Measurements from ENCODE around the gene GXYLT2.
A peak's percentile ranks its signal among the peaks of the same experiment; 100 is the strongest.
"Not testable (repeated sequence)": the region's sequence is repeated elsewhere in the genome, so short reads cannot be mapped to it uniquely, and the experiment has no call there.

Gene GXYLT2

DNA sequence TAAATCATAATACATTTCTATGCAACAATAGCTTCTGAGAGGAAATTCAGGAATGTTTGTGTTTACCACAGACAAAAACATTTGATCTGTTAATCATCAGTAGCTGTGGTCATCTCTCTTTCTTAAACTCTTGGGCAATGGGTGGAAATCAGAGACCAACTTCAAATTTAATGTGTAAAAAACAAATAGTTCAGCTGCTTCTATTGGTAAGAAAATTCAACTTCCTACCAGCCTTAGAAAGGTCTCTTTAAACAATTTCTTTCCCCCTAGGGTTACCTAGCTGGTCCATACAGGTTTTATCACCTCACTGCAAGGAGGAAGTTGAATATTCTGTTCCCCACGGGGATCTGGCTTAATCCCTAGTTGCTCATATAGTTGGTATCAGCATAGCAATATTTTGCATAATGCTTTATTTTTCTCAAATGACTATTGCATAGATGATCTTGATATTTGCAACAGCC lies 88.5 kb downstream of the GXYLT2 start:
- DNase-seq = no peak

DNA sequence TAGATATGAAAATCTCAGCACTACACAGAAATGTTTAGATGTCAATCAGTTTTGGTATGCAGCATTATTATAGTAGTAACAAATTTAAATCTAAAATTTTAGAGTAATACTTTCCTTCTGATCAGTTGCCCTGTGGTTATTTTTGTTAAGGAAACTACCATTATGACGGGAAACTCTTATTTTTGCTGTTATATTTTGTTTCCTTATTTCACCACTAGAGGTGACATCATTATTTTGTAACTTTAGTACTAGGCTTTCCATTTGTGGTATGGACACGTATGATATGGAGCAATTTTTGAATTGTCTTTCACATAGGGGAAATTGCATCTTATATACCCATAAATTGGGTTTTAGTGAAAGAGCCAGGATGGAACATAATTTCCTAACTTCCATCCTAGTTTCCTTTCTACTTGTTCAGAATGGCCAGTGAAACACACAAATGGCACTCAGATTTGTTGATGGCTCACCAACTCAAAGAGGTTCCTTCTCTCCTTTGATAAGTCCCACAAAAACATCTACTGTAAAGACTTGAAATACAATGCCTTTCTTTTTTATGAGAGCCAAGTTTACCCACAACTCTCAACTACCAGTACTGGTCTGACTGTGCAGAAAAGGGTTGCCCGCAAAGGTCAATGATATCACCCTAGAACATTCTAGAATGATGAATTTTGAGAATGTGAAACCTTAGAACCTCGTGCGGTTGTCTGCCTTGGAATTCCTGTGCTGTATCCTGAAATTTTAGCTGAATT lies 89.4 kb downstream of the GXYLT2 start:
- peak; percentile 23 for DNase-seq

DNA sequence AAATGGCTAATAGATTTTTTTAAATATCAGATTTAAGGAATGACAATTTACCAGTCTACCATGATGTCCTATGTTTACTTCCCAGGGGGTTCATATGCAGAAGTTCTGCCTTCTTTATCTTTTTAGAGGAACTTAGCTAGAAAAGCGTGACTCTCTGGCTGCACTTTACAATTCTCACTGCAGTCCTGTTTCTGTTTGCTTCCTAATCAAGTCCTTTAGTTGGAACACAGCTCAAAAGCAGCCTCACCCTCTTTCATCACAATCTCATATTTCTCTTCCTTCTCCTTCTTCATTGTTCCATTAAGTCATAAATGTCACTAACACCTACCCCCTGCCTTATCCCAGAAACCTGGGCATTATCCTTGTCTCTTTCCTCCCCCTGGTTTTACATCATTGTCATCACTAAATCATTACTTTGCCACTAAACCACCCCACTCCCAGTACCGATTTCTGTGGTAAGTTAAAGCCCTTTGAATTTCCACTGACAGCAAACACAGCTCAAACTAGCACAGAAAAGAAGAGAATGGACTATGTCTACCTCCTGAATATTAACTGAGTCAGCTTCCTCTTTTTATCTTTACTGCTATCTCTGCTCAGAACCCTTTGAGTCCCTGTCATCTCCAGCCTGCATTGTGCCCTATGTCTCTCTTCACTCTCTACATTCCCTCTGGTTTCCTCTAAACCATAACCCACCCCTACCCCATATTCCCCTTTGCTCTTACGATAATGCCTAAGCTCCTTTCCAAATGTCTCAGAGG lies 94.9 kb downstream of the GXYLT2 start:
- DNase-seq = no peak

DNA sequence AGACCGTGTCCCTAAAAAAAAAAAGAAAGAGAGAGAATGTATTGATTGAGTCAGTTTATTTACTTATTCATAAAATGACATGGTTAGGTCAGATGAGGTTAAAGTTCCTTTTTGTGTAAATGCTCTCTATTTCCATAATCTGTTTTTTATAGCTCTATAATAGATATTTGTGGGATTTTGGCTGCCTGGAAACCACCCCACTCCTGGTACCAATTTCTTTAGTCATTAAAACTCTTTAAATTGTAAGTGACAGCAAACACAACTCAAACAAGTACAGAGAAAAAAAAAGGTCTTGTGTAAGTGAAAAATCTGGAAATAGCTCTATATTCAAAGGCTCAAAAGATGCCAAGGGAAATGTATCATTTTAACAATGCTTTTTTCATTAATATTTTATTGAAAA lies 97.7 kb downstream of the GXYLT2 start:
- no peak for DNase-seq

DNA sequence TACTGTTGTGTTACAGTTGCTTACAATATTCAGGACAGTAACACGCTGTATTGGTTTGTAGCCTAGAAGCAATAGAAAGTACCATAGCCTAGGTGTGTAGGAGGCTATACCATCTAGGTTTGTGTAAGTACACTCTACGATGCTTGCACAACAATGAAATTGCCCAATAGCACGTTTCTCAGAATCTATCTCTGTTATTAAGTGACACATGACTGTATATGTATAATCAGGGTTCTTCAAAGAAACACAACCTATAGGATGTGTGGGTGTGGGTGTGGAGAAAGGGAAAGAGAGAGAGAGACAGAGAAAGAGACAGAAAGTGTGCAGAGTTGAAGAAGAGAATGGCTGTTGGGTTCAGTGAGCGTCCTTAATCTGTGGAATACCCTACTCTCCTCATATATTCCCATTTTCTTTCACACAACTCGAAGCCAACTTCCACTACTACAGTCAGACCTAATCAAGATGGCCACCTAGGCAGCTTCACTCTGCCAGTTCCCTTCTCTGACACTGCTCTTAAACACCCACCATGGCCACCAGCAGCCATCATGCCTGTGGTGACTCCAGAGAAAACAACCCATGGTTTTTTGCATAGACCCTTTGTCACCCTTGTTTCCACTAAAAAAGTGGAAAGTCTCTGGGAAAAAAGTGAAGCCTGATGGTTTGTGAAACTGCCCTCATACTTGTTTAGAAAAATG lies 103.0 kb downstream of the GXYLT2 start:
- DNase-seq = no peak

DNA sequence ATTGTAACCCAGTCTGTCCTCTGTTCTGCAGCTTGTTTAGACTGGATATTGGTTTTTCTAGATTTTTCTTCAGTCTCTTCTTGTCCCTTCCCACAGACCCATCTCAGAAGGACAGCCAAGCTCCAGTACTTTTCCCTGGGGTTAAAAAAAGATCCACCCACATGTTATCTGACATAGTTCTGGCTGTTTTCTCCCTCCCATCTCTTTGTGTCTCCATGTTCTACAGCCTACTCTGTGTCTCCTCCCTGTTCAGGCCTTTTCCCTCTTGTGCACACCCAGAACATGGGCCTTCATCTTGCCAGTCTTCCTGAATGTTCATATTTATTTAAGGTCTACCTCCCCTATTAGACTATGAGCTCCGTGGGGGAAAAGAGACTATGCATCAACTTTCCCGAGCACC lies 103.7 kb downstream of the GXYLT2 start:
- DNase-seq = no peak

DNA sequence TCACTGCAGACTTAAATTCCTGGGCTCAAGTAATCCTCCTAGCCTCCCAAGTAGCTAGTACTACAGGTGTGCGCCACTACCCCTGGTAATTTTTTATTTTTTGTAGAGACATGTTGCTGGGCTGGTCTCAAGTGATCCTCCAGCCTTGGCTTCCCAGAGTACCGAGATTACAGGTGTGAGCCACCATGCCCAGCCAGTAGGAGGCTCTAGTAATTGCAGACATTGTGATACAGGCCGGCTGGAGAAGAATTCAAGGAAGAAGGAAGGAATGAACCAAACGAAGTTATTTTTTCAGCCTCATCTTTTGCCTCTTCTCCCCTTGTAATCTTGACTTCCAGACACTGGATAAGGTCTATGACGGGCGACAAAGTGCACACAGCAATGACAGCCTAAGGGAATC lies 105.5 kb downstream of the GXYLT2 start:
- no peak for DNase-seq

DNA sequence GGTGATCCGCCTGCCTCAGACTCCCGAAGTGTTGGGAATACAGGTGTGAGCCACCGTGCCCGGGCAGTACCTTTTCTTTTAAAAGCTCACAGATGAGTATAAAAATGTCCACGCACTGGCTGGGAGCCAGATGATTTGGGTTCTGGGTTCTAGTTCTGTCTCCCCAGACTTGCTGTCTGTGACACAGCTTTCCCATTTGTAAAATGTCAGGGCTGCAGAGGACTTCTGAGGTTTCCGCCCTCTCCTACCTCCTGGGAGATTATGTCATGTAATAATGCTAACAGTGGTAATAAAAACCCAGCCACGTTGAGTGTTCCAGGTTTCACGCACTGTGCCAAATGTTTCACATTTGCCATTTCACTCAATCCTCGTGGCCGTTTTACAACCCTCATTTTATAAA lies 107.5 kb downstream of the GXYLT2 start:
- no peak for DNase-seq

DNA sequence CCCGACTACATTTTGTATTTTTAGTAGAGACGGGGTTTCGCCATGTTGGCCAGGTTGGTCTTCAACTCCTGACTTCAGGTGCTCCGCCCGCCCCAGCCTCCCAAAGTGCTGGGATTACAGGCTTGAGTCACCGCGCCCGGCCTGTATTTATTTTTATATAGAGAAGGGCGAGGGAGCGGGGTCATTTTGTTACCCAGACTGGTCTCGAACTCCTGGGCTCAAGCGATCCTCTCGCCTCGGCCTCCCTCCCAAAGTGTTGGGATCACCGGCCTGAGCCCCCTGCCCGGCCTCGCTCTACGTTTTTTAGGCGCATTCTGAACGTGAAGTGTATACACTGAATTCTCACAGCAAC lies 108.3 kb downstream of the GXYLT2 start:
- DNase-seq = no peak

DNA sequence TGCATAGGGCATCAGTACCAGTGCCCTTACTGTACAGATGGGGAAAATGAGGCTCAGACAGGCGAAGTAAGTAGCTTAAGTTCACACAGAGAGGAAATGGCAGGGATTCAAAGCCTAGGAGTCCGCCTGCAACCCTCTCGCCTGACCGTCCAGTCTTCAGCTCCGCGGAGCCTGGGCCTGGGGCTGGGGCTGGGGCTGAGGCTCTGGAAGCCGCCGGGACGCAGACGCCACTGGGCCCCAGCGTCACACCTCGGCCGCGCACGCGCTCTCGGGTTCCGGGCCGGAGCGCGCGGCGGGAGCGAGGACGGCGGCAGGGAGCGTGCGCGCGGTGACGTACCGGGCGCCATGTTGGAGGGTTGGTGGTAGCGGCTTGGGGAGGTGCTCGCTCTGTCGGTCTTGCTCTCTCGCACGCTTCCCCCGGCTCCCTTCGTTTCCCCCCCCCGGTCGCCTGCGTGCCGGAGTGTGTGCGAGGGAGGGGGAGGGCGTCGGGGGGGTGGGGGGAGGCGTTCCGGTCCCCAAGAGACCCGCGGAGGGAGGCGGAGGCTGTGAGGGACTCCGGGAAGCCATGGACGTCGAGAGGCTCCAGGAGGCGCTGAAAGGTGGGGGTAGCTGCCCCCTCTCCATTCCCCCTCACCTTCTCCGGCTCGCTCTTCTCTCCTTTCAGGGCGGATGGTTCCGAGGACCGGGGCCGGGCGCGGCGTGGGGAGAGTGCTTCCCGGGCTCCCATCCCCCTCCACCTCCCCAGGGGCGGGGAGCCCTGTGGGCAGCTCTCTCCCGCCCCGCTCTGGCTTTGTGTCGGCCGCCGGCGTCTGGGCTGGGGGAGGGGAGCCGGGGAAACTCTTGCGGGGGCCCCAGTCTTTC lies 108.9 kb downstream of the GXYLT2 start, which contains the start of gene PPP4R2:
Gene PPP4R2 (plus strand): TSS at position 339 of the 861 bp plus-strand sequence. CDS start 227 bp downstream, at position 566.
- DNase-seq = peak; percentile 89

DNA sequence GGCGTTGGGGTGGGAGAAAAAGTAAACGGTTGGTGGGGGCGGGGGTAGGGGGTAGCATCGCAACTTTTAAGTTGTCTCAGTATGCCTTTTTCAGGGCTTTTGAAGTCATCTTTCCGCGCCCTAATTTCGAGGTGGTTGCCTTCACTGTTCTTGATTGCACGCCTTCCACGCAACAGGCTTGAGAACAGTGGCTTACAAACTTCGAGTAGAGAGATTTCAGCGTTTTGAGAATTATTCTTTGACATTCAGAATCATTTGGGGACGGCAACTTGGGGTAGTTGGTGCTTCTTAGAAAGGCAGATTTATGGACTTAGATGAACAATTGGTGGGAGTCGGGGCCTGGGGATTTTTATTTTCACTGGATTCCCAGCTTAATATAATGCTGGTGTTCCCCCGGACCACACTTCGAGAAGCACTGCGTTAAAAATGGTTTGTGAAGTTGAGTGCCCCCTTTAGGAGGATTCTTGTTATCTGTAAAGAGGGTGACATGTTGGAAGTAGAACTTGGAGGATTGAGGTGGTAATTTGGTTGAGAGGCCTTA lies 109.6 kb downstream of the GXYLT2 start:
- peak; percentile 51 for DNase-seq

DNA sequence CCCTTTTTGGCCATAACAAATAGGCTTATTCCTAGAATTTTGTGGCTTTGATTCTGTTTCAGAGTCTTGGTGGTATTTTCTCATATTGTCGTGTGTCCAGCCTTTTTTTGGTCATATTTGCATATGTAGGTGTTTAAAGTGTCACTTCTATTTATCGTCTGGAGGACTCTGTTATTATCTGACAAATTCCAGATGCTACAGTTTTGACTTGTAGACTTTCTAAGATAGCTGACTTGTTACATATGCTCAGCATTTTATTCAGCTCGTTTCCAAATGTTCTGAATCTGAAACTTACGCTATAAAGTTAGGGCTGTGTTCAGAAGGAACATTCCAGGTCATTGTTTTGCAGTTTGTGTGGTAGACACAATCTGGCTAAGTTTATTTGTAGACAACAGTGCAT lies 110.6 kb downstream of the GXYLT2 start:
- DNase-seq = no peak

DNA sequence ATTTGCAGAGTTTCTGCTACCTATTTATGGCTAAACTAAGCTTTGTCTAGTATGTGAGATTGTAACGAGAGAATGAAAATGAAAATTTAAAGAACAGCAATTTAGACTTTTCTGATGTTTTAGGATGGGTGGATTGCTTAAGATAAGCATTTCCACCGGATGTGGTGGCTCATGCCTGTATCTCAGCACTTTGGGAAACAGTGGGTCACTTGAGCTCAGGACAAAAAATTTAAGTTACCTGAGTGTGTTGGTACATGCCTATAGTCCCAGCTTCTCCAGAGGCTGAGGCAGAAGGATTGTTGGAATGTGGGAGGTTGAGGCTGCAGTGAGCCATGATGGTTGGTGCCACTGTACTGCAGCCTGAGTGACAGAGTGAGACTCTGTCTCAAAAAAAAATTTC lies 112.1 kb downstream of the GXYLT2 start:
- peak; percentile 13 for DNase-seq

DNA sequence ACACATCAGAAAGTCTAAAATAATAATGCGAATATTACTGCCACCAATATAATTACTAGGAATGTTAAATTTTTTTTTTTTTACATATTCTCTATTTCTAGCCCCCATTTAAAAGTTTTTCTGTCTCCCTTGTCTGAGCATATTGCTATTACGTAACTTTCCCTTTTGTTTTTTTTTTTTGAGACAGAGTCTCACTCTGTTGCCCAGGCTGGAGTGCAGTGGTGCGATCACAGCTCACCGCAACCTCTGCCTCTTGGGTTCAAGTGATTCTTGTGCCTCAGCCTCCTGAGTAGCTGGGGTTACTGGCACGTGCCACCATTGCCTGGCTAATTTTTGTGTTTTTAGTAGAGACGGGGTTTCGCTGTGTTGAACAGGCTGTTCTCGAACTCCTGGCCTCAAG lies 115.2 kb downstream of the GXYLT2 start:
- not testable (repeated sequence) for DNase-seq

DNA sequence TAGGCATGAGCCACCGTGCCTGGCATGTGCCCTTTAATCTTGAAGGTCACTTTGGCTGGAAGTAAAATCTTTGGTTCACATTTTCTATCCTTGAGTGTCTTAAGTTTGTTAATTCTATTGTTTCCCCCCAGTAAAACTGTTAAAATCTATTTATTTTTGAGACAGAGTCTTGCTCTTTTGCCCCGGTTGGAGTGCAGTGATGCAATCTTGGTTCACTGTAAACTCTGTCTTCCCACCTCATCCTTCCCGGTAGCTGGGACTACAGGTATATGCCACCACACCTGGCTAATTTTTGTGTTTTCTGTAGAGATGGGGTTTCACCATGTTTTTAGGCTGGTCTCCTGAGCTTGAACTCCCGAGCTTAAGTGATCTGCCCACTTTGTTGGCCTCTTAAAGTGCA lies 116.5 kb downstream of the GXYLT2 start:
- no peak for DNase-seq

DNA sequence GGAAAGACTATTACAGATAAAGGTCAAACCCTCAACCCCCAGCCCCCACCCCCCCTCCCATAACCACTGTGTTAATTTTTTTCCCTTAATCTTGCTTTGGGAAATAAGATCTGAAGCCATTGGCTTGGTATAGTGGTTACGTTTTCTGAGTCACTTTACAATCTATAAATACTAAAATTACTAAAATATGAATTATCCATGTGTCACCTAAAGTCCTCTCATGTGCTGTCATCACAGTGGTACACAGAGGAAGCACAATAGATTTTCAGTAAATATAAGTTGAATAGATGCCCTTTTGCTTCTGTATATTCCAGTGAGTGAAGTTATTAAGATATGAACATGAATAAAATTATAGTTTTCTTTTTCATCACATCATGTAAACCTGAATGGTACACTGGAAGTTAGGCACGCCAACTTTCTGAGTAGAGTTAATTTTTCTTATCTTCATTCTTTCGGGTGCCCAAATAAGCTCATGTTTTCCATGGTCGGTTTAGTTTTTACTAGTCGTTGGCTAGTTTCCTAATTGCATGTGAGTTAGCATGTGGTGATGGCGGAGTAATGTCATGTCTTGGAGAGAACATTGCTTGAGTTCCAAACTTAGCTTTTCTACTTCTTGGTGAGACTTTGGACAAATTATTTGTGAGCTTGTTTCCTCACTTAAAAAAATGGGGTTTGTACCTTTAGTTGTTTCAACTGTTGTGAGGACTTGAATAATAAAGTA lies 120.3 kb downstream of the GXYLT2 start:
- DNase-seq = no peak

DNA sequence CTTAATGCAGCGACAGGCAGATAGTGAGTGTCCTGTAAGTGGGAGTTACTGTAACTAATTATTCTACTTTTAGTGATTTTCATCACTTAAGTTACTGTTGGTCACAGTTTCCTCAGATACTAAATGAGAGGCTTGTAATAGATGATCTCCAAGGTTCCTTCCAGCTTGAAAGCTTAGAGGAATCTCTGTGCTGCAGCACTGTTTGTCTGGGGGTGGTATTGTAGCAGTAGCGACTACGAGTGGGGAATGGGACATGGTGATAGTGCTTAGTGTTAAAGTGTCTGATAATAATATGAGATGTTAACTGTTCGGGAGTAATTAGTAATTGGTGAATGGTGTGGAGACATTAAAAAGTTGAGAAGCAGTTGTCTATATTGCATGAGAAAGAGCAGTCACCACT lies 121.2 kb downstream of the GXYLT2 start:
- DNase-seq = no peak

DNA sequence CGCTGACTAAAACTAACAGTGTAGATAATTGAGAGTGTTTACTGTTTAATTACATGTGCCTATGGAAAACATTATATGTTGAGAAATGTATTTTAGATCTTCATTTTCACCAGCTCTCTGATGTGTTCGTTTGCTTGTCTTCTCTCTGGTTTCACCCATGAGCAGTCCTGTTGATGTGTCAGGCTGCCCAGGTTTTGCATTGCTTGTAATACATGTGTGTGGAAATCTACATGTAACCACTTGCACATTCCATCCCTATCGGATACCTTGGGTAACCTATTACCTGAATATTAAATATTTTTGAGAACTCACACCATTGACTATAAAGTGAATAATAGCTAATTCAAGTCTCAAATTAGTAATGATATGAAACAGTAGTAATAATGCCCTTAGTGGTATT lies 121.9 kb downstream of the GXYLT2 start:
- no peak for DNase-seq

DNA sequence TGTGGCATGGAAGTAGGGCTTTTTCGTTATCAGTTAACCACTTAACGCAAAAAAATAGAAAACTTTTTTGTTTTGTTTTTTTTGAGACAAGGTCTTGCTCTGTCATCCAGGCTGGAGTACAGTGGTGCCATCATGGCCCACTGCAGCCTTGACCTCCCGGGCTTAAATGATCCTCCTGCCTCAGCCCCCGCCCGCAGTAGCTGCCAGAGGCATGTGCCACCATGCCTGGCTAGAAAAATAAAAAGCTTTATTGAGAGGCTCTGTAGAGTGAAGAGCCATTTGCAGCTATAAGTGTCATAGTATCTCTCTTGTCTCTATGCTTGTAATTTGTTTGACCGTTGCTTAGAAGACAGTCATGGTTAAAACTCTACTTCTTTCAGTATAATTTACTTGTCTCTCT lies 122.3 kb downstream of the GXYLT2 start:
- DNase-seq = no peak

DNA sequence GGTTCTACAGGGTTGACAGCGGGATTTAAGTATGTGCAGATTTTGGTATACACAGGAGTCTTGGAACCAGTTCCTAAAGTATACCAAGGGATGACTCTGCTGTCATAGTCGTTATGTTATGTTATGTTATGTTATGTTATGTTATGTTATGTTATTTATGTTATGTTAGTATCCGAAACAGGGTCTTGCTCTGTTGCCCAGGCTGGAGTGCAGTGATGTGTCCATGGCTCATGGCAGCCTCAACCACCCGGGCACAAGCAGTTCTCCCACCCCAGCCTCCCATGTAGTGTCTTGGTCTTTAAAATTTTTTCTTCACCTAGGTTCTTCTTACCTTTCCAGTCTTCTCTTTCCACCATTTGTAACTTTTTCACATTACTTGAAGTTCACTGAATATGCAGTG lies 130.5 kb downstream of the GXYLT2 start:
- no peak for DNase-seq

DNA sequence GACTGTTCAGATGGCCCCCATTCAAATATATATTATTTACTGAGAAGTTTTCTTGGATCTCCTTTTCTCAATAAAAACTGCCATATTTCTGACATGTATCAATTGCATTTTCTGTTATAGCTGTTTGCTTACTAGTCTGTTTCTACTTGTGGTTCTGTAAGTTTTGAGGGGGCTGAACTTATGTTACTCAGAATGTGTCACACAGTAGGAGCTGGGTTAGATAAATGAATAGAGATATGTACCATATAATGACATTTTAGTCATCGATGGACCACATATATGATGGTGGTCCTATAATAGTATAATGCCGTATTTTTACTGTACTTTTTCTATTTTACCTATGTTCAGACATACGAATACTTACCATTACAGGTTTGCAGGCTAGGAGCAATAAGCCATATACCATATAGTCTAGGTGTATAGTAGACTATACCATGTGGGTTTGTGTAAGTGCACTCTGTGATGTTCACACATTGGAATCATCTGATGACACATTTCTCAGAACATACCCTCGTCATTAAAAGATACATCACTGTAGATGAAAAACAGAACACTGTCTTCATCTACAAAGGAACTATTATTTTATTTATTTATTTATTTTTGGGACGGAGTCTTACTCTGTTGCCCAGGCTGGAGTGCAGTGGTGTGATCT lies 131.1 kb downstream of the GXYLT2 start:
- no peak for DNase-seq

All from stimulated activated CD4-positive, alpha-beta T cell treated with anti-CD3 and anti-CD28 coated beads, Interleukin-4, amount 100 ng/mL, for 24 hours (primary cell).